A673 (cell line): ENCODE results near the gene KCTD21. TPM values are rescaled to one million over a fixed set of nuclear protein-coding genes. Genes with fewer than 3 reads are reported as not detected.

Experiments used
- BruUV-seq: library from RNA; stranded (reverse); fragments of 400-500 nt; replicated peaks from 2 replicates; lab custom pipeline; 2021; lab: Mats Ljungman, UMichigan
- CTCF ChIA-PET: fragments of 300-600 bp; sonication (Branson Sonifier 250); formaldehyde crosslinking; loops from one replicate; lab custom pipeline; 2022; ENCODE audit warnings: antibody characterized with exemption; lab: Charles Lee
- POLR2A ChIA-PET: fragments of 300-600 bp; sonication (Branson Sonifier 250); formaldehyde crosslinking; loops from one replicate; lab custom pipeline; 2022; ENCODE audit warnings: antibody characterized with exemption; ENCODE audit not compliant: low non-redundant PET; lab: Charles Lee
- DNase-seq: peaks from one replicate; pipeline ENCODE4 v3.0.0-alpha.2; 2015; ENCODE audit warnings: low spot score
- H3K27ac ChIP-seq: fragments of 200-600 bp; sonication (generic); 2 replicates; pipeline ENCODE4 v1.5.1; 2016; ENCODE audit warnings: mixed run types, low read depth, mild to moderate bottlenecking, mixed read lengths, antibody characterized with exemption, low read length; ENCODE audit not compliant: poor library complexity, severe bottlenecking
- H3K27me3 ChIP-seq: fragments of 200-600 bp; sonication (generic); replicated peaks from 2 replicates; pipeline ENCODE4 v1.6.1; 2017; ENCODE audit warnings: mixed run types, low read depth, mild to moderate bottlenecking, mixed read lengths, antibody characterized with exemption, low read length; ENCODE audit not compliant: insufficient read depth, poor library complexity
- H3K36me3 ChIP-seq: fragments of 200-600 bp; sonication (generic); 2 replicates; pipeline ENCODE4 v1.6.1; 2016; ENCODE audit warnings: mixed run types, mild to moderate bottlenecking, mixed read lengths, antibody characterized with exemption, low read length; ENCODE audit not compliant: insufficient read depth, poor library complexity, severe bottlenecking
- H3K4me1 ChIP-seq: fragments of 200-600 bp; sonication (generic); 2 replicates; pipeline ENCODE4 v1.6.1; 2017; ENCODE audit warnings: mixed run types, mild to moderate bottlenecking, mixed read lengths, antibody characterized with exemption, low read length; ENCODE audit not compliant: insufficient read depth, poor library complexity, severe bottlenecking
- H3K4me3 ChIP-seq: fragments of 200-600 bp; sonication (generic); 2 replicates; pipeline ENCODE4 v1.5.1; 2016; ENCODE audit warnings: low read depth, mixed run types, mild to moderate bottlenecking, mixed read lengths, low read length; ENCODE audit not compliant: poor library complexity, severe bottlenecking
- H3K9me3 ChIP-seq: fragments of 200-600 bp; sonication (generic); 2 replicates; pipeline ENCODE4 v1.6.1; 2016; ENCODE audit warnings: mixed run types, low read depth, mild to moderate bottlenecking, mixed read lengths, antibody characterized with exemption, low read length; ENCODE audit not compliant: poor library complexity, severe bottlenecking
- CTCF ChIP-seq: fragments of 300-800, 200-600 bp; sonication (generic); conservative IDR thresholded peaks from 2 replicates; pipeline ENCODE4 v1.5.1; 2017; ENCODE audit warnings: low read depth, mild to moderate bottlenecking, antibody characterized with exemption, low read length, moderate library complexity, mixed read lengths
- EZH2 ChIP-seq: fragments of 200-600 bp; sonication (generic); IDR thresholded peaks from 2 replicates; pipeline ENCODE4 v1.6.1; 2017; ENCODE audit warnings: borderline replicate concordance, low read depth, mild to moderate bottlenecking, mixed read lengths, antibody characterized with exemption, low read length; ENCODE audit not compliant: poor library complexity, severe bottlenecking
- intact Hi-C: fragments of 100-400 bp; cut with micrococcal nuclease; formaldehyde crosslinking; loops from one replicate; pipeline ENCODE4 v1.10.0; 2022; ENCODE audit not compliant: unreplicated experiment
- total RNA-seq: library from RNA; stranded (reverse); gene quantifications from 2 replicates; pipeline ENCODE4 v1.2.3, GENCODE V29; 2021

KCTD21 gene
- total RNA-seq, 1 experiment from 2014 or later: 3.5 TPM

GRCh38 chr11:78221396-78222315, 33.2 kb upstream of the KCTD21 start:
- BruUV-seq: no TSS peak
- H3K27ac ChIP-seq: no peak overlapping the region
- POLR2A ChIA-PET: no interaction called here
- no peaks in the 10 kb centered on the region for H3K27me3 ChIP-seq
- intact Hi-C loops: no loop called here
- CTCF ChIA-PET: no interaction called here
- no peaks in the 10 kb centered on the region for H3K9me3 ChIP-seq
- H3K4me3 ChIP-seq: no peak overlapping the region
- H3K36me3 ChIP-seq: no peaks in the 10 kb centered on the region
- no peak for DNase-seq
- no peaks in the 10 kb centered on the region for H3K4me1 ChIP-seq
- TF ChIP-seq CTCF (no peak), EZH2 (no peak)

GRCh38 chr11:78220218-78221157, 32.1 kb upstream of the KCTD21 start:
- ChIA-PET POLR2A (no interaction called here), CTCF (no interaction called here)
- intact Hi-C loops: no loop called here
- no peaks in the 10 kb centered on the region for H3K4me1 ChIP-seq
- no peak overlapping the region for H3K27ac ChIP-seq
- BruUV-seq: no TSS peak
- H3K4me3 ChIP-seq: no peak overlapping the region
- TF ChIP-seq CTCF (no peak), EZH2 (no peak)
- no peaks in the 10 kb centered on the region for H3K36me3 ChIP-seq
- DNase-seq: no peak
- no peaks in the 10 kb centered on the region for H3K9me3 ChIP-seq
- H3K27me3 ChIP-seq: no peaks in the 10 kb centered on the region

- TF ChIP-seq EZH2: no peak
- no peak for TF ChIP-seq CTCF
- intact Hi-C loops: no loop called here
- Histone ChIP-seq H3K4me3 (no peak overlapping the region), H3K9me3 (no peaks in the 10 kb centered on the region), H3K27ac (no peak overlapping the region), H3K27me3 (no peaks in the 10 kb centered on the region), H3K36me3 (no peaks in the 10 kb centered on the region), H3K4me1 (no peaks in the 10 kb centered on the region)
- BruUV-seq: no TSS peak
- DNase-seq: no peak
- ChIA-PET POLR2A (interaction anchor here (0.6 kb wide), 1 partner anchor 366 kb away, joined by 3 read pairs; no protein-coding TSS in a partner anchor), CTCF (no interaction called here)
Measured at GRCh38 chr11:78219493-78220217, 31.2 kb upstream of the KCTD21 start.
